CD4-positive, alpha-beta T cell treated with Interferon alpha-2 for 1 hour (primary cell): Measurements from ENCODE around the gene PACS2.

Source experiments
- DNase-seq, 2 donors: peaks; one replicate each; pipeline ENCODE4 v3.0.0-alpha.2; 2020 to 2022

The PACS2 gene

GRCh38 chr14:105446971-105447370, 132.4 kb downstream of the PACS2 start:
- DNase-seq = no peak
